Right lobe of liver (tissue), 6 donors: ENCODE results near the gene CUX1. TPM values are rescaled to one million over a fixed set of nuclear protein-coding genes. Genes with fewer than 3 reads are reported as not detected.

Experiments
- ATAC-seq, 4 donors: fragments of 200-7000 bp; cut with Tn5 transposase; one replicate each; pipeline ENCODE4 v1.9.1; 2020; ENCODE audit warnings: mild to moderate bottlenecking in 4 of 4, moderate library complexity in 4 of 4
- DNase-seq, 3 donors: peaks; one replicate each; pipeline ENCODE4 v3.0.0-alpha.2; 2020
- H3K27ac ChIP-seq, 3 donors: fragments of 200-600 bp; one replicate each; pipeline ENCODE4 v1.8.0; 2022
- H3K27me3 ChIP-seq, 2 donors: fragments of 200-600 bp; one replicate each; pipeline ENCODE4 v1.8.0; 2022
- H3K36me3 ChIP-seq, 4 donors: fragments of 200-600 bp; sonication (generic) in 1 of 4; one replicate each; pipeline versions ENCODE4 v1.5.1 to v1.8.0; 2017 to 2022; ENCODE audit warnings: control low read depth in 1 of 4
- H3K4me1 ChIP-seq, 4 donors: fragments of 200-600 bp; sonication (generic) in 1 of 4; one replicate each; pipeline versions ENCODE4 v1.5.1 to v1.8.0; 2017 to 2022; ENCODE audit warnings: control low read depth in 1 of 4
- H3K4me3 ChIP-seq, 3 donors: fragments of 200-600 bp; one replicate each; pipeline ENCODE4 v1.8.0; 2022
- H3K9me3 ChIP-seq, 4 donors: fragments of 200-600 bp; sonication (generic) in 1 of 4; one replicate each; pipeline versions ENCODE4 v1.5.1 to v1.8.0; 2017 to 2022; ENCODE audit warnings: control low read depth in 1 of 4
- CTCF ChIP-seq, 4 donors: fragments of 200-600 bp in 3 of 4; fragments of 450-650 bp in 1 of 4; IDR thresholded peaks; one replicate each; pipeline versions ENCODE4 v1.5.1 to v1.8.0; 2016 to 2022; ENCODE audit warnings: antibody characterized with exemption in 4 of 4, mild to moderate bottlenecking in 2 of 4
- POLR2A ChIP-seq: fragments of 450-650 bp; IDR thresholded peaks from one replicate; pipeline ENCODE4 v1.6.1; 2017; ENCODE audit warnings: antibody characterized with exemption, mild to moderate bottlenecking
- WGBS: methylation state at CpG from one replicate; pipeline ENCODE4 v1.1.6; 2018; ENCODE audit warnings: low coverage, low lambda C conversion rate; ENCODE audit not compliant: insufficient coverage; ENCODE audit errors: missing lambda C conversion rate; 5-methylcytosine and 5-hydroxymethylcytosine counted together
- intact Hi-C, 2 donors: fragments of 100-400 bp; cut with DNase I; formaldehyde crosslinking; loops; one replicate each; pipeline versions ENCODE4 v1.11.2 to v1.14.1; 2022
- total RNA-seq, 6 experiments: library from RNA; depleted of rRNA in 2 of 6; stranded (reverse); fragments of >200 nt in 2 of 6; fragmentation: NEBNext Ultra II Directional in 3 of 6; extraction: Animal tissue kit (Norgen Biotek cat#: 25700) in 3 of 6; gene quantifications; one replicate each; pipeline versions ENCODE4 v1.1.0 to v1.2.4, GENCODE V29; 2016 to 2023
- donor health status: DM: no; HTN: yes; CAD: no.
- donor health status: DM: no; HTN: no; CAD: no.
- donor health status: DM: no; HTN: no; CAD: no.
- donor health status: DM: no; HTN: yes; CAD: no.
- donor health status: DM: no; HTN: yes; CAD: no.

The CUX1 gene
- total RNA-seq, 6 experiments from 2014 or later = 34.3 to 53.1 (median 40.6) TPM

GRCh38 chr7:102289057-102289456, 471.6 kb downstream of the CUX1 start:
- no peaks in the 10 kb centered on the region for H3K27me3 ChIP-seq
- H3K36me3 ChIP-seq = no peaks in the 10 kb centered on the region
- WGBS = 76% methylated on average over 4 of the region's 9 CpGs
- H3K4me3 ChIP-seq = no peak overlapping the region
- TF ChIP-seq CTCF (IDR thresholded peaks at IDR 0.05) = no peak
- TF ChIP-seq POLR2A = no peak
- peaks cover 0 to 13% (median 0%) of the 10 kb centered on the region in 4 donors for H3K4me1 ChIP-seq
- DNase-seq (no peak), ATAC-seq (no peak)
- no peaks in the 10 kb centered on the region for H3K9me3 ChIP-seq
- H3K27ac ChIP-seq = no peak overlapping the region
- intact Hi-C loops = no loop called here

- Histone ChIP-seq H3K27ac (no peak overlapping the region), H3K4me3 (no peak overlapping the region), H3K27me3 (no peaks in the 10 kb centered on the region), H3K9me3 (no peaks in the 10 kb centered on the region), H3K4me1 (peaks cover 0 to 8% (median 0%) of the 10 kb centered on the region in 4 donors), H3K36me3 (no peaks in the 10 kb centered on the region)
- intact Hi-C loops = no loop called here
- ATAC-seq (no peak), DNase-seq (no peak)
- 22% methylated on average over 3 of the region's 18 CpGs for WGBS
- TF ChIP-seq CTCF (IDR thresholded peaks at IDR 0.05) (no peak), POLR2A (no peak)
These were observed 473.9 kb downstream of the CUX1 start for GRCh38 chr7:102291056-102291915.

- 64% methylated on average over 2 of the region's 2 CpGs for WGBS
These were observed 474.5 kb downstream of the CUX1 start for GRCh38 chr7:102291916-102292267.

More at GRCh38 chr7:102291916-102292267, 474.5 kb downstream of the CUX1 start:
- DNase-seq (no peak), ATAC-seq (no peak)
- Histone ChIP-seq H3K27ac (no peak overlapping the region), H3K27me3 (no peaks in the 10 kb centered on the region), H3K4me1 (peaks cover 0 to 7% (median 0%) of the 10 kb centered on the region in 4 donors), H3K9me3 (no peaks in the 10 kb centered on the region), H3K36me3 (no peaks in the 10 kb centered on the region), H3K4me3 (no peak overlapping the region)
- intact Hi-C loops = no loop called here
- TF ChIP-seq CTCF (IDR thresholded peaks at IDR 0.05) = no peak
- TF ChIP-seq POLR2A = no peak
